Hindlimb muscle (tissue), 1 donor: Measurements from ENCODE around the gene GJD2. TPM values are rescaled to one million over a fixed set of nuclear protein-coding genes. Genes with fewer than 3 reads are reported as not detected.

ENCODE experiments used
- DNase-seq: peaks from one replicate; pipeline ENCODE4 v3.0.0-alpha.2; 2013
- polyA plus RNA-seq: library from polyadenylated mRNA; unstranded; fragments of 120-200 nt; gene quantifications from one replicate; pipeline ENCODE4 v1.2.1, GENCODE V29; 2013; ENCODE audit not compliant: insufficient read length

The GJD2 gene
- polyA plus RNA-seq, 1 donor: 3.6 TPM

- DNase-seq: no peak
Measured at GRCh38 chr15:34722439-34722836, 32.4 kb downstream of the GJD2 start.

GRCh38 chr15:34721802-34722438, 32.9 kb downstream of the GJD2 start:
- DNase-seq: peak; percentile 34

GRCh38 chr15:34721157-34721801, 33.5 kb downstream of the GJD2 start:
- DNase-seq: no peak

GRCh38 chr15:34719695-34720094, 35.1 kb downstream of the GJD2 start:
- DNase-seq: no peak

GRCh38 chr15:34718681-34719665, 35.8 kb downstream of the GJD2 start:
- DNase-seq: no peak

- no peak for DNase-seq
Measured at GRCh38 chr15:34717729-34718128, 37.1 kb downstream of the GJD2 start.

GRCh38 chr15:34716111-34716510, 38.7 kb downstream of the GJD2 start:
- DNase-seq: no peak

- no peak for DNase-seq
Measured at GRCh38 chr15:34714476-34715121, 40.2 kb downstream of the GJD2 start.

- no peak for DNase-seq
Measured at GRCh38 chr15:34713635-34714034, 41.2 kb downstream of the GJD2 start.

- DNase-seq: no peak
Measured at GRCh38 chr15:34709866-34710265, 44.9 kb downstream of the GJD2 start.

GRCh38 chr15:34708422-34708821, 46.4 kb downstream of the GJD2 start:
- no peak for DNase-seq

GRCh38 chr15:34701536-34701935, 53.3 kb downstream of the GJD2 start:
- no peak for DNase-seq

Other genes starting within 250 kb of the GJD2 start
- 41.4 TPM for gene GOLGA8B, start 171.3 kb downstream of the GJD2 start, polyA plus RNA-seq
- 8,600 TPM for gene ACTC1, start 40.6 kb upstream of the GJD2 start, polyA plus RNA-seq
- gene AQR, start 214.7 kb upstream of the GJD2 start, polyA plus RNA-seq: 17.6 TPM
- gene ZNF770, start 233.3 kb upstream of the GJD2 start, polyA plus RNA-seq: 22.7 TPM